Measurements from ENCODE around the gene GGT5. TPM values are rescaled to one million over a fixed set of nuclear protein-coding genes. Genes with fewer than 3 reads are reported as not detected.
A peak's percentile ranks its signal among the peaks of the same experiment; 100 is the strongest.
"Not testable (repeated sequence)": the region's sequence is repeated elsewhere in the genome, so short reads cannot be mapped to it uniquely, and the experiment has no call there.

GGT5 gene
- total RNA-seq, 1 experiment from 2014 or later = 0.28 TPM

DNA sequence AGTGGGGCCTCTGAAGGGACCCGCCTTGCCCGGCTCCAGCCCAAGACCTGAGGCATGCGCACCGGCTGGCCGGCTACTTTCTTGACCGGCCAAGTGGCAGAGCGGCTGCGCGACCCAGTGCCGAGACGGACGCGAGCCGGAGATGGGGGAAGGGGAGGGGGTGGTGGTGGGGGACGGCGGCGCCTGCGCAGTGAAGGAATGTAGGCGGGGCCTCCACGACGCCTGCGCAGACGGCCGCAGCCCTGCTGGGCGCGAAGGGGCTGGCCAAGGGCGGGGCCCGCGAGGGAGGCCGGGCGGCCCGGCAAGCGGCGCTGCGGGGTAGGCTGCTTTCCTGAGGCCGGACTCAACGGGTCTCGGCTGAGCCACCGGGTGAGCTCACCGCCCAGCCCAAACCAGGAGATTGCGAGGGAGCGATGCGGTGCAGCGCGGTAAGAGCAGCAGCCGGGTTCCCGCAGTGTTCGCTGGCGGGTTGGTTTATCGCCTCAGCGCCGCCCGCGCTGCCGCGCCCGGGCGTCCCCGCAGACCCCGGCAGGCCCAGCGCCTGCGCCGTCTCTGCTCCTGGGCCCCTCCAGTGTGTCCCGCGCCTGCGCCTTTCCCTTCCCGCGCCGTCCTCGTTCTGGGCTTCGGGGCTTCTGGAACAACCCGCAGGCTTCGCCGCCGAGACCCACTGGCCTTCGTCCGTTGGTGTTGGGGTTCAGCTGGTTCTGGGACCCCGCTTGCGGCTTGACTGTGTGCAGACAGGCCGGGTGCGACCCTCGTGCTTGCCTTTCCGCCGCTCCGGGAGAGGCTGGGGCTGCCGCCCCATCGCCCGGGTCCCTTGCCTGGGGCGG, 25.9 kb upstream of the GGT5 start, which contains the start of gene SPECC1L:
Gene SPECC1L, plus strand, starts transcription at position 276 of the 830 bp plus-strand sequence. CDS start 31,401 bp downstream, outside the sequence.
- Mint-ChIP-seq H3K36me3 (ENCODE audit: insufficient read depth, unreplicated experiment) (peaks cover 25% of the 10 kb centered on the region), H3K27me3 (ENCODE audit: unreplicated experiment) (no peaks in the 10 kb centered on the region), H3K4me3 (ENCODE audit: low read depth, unreplicated experiment) (peak within 1 kb of the TSS; percentile 93), H3K27ac (ENCODE audit: unreplicated experiment) (peak within 1 kb of the TSS; percentile 58), H3K9me3 (ENCODE audit: low read depth, unreplicated experiment) (no peaks in the 10 kb centered on the region), H3K4me1 (ENCODE audit: low read depth, unreplicated experiment) (peaks cover 14% of the 10 kb centered on the region)
- intact Hi-C loops (cut with micrococcal nuclease; ENCODE audit: unreplicated experiment) = no loop called here
- CTCF ChIA-PET = no interaction called here
- DNase-seq = peak; percentile 96
- TF ChIP-seq, protein P1, sequence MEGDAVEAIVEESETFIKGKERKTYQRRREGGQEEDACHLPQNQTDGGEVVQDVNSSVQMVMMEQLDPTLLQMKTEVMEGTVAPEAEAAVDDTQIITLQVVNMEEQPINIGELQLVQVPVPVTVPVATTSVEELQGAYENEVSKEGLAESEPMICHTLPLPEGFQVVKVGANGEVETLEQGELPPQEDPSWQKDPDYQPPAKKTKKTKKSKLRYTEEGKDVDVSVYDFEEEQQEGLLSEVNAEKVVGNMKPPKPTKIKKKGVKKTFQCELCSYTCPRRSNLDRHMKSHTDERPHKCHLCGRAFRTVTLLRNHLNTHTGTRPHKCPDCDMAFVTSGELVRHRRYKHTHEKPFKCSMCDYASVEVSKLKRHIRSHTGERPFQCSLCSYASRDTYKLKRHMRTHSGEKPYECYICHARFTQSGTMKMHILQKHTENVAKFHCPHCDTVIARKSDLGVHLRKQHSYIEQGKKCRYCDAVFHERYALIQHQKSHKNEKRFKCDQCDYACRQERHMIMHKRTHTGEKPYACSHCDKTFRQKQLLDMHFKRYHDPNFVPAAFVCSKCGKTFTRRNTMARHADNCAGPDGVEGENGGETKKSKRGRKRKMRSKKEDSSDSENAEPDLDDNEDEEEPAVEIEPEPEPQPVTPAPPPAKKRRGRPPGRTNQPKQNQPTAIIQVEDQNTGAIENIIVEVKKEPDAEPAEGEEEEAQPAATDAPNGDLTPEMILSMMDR (IDR thresholded peaks at IDR 0.05; ENCODE audit: unreplicated experiment) = no peak
- no TSS peak for BruUV-seq (replicated peaks)

DNA sequence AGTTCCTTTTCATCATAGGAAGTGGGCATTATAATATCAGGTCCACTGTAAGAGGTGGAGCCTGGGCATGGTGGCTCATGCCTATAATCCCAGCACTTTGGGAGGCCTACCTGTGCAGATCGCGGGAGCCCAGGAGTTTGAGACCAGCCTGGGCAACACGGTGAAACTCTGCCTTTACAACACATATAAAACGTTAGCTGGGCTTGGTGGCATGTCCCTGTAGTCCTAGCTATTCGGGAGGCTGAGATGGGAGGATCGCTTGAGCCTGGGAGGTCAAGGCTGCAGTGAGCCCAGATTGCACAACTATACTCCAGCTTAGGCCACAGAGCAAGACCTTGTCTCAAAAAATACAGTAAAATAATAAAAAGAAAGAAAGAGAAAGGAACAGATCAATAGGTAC, 21.6 kb upstream of the GGT5 start:
- H3K4me3 Mint-ChIP-seq (ENCODE audit: low read depth, unreplicated experiment); H3K27ac Mint-ChIP-seq (ENCODE audit: unreplicated experiment); H3K4me1 Mint-ChIP-seq (ENCODE audit: low read depth, unreplicated experiment); H3K27me3 Mint-ChIP-seq (ENCODE audit: unreplicated experiment); BruUV-seq (replicated peaks); CTCF ChIA-PET; H3K9me3 Mint-ChIP-seq (ENCODE audit: low read depth, unreplicated experiment); DNase-seq; intact Hi-C loops (cut with micrococcal nuclease; ENCODE audit: unreplicated experiment): not testable (repeated sequence)
- peaks cover 14% of the 10 kb centered on the region for H3K36me3 Mint-ChIP-seq (ENCODE audit: insufficient read depth, unreplicated experiment)

GRCh38 chr22:24265734-24266133, 20.9 kb upstream of the GGT5 start:
- Mint-ChIP-seq H3K27me3 (ENCODE audit: unreplicated experiment) (no peaks in the 10 kb centered on the region), H3K4me1 (ENCODE audit: low read depth, unreplicated experiment) (no peaks in the 10 kb centered on the region), H3K4me3 (ENCODE audit: low read depth, unreplicated experiment) (no peak overlapping the region), H3K27ac (ENCODE audit: unreplicated experiment) (no peak overlapping the region), H3K36me3 (ENCODE audit: insufficient read depth, unreplicated experiment) (peaks cover 6% of the 10 kb centered on the region), H3K9me3 (ENCODE audit: low read depth, unreplicated experiment) (no peaks in the 10 kb centered on the region)
- no peak for DNase-seq
- TF ChIP-seq, protein P1 (IDR thresholded peaks at IDR 0.05; ENCODE audit: unreplicated experiment) = no peak
- CTCF ChIA-PET = no interaction called here
- intact Hi-C loops (cut with micrococcal nuclease; ENCODE audit: unreplicated experiment) = no loop called here
- BruUV-seq (replicated peaks) = no TSS peak

GRCh38 chr22:24264329-24264896, 19.5 kb upstream of the GGT5 start:
- H3K27ac Mint-ChIP-seq (ENCODE audit: unreplicated experiment); H3K4me1 Mint-ChIP-seq (ENCODE audit: low read depth, unreplicated experiment); CTCF ChIA-PET; DNase-seq; H3K36me3 Mint-ChIP-seq (ENCODE audit: insufficient read depth, unreplicated experiment); H3K9me3 Mint-ChIP-seq (ENCODE audit: low read depth, unreplicated experiment); H3K27me3 Mint-ChIP-seq (ENCODE audit: unreplicated experiment); intact Hi-C loops (cut with micrococcal nuclease; ENCODE audit: unreplicated experiment); H3K4me3 Mint-ChIP-seq (ENCODE audit: low read depth, unreplicated experiment); BruUV-seq (replicated peaks): not testable (repeated sequence)

GRCh38 chr22:24263479-24263878, 18.6 kb upstream of the GGT5 start:
- H3K9me3 Mint-ChIP-seq (ENCODE audit: low read depth, unreplicated experiment); CTCF ChIA-PET: not testable (repeated sequence)

DNA sequence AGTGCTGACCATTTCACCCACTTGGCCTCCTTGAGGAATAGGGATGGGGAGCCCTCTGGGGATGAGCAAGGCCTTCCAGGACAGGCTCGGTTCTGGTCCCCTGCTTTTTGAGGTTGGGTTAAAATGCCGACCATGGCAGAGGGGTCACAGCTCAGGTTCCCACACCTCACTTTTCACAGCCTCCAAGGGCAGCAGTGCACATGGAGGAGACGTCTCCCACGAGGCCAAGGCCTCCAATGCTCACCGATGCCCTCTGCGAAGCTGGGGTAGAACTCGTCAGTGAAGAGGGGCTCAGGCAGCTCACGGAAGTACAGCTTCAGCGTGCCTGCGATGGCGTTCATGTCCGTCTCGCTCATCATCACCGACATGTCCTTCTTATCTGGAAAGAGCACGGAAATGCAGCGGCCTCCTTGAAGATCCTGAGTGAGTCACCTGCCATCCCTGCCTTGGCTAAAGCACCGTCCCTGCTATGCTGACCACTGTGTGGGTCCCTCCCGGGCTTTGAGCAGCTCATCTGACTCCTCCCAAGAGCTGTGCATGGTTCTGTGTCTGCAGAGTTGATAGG, 17.4 kb upstream of the GGT5 start:
- CTCF ChIA-PET; H3K4me3 Mint-ChIP-seq (ENCODE audit: low read depth, unreplicated experiment); H3K27ac Mint-ChIP-seq (ENCODE audit: unreplicated experiment); H3K4me1 Mint-ChIP-seq (ENCODE audit: low read depth, unreplicated experiment); H3K9me3 Mint-ChIP-seq (ENCODE audit: low read depth, unreplicated experiment); intact Hi-C loops (cut with micrococcal nuclease; ENCODE audit: unreplicated experiment); BruUV-seq (replicated peaks); H3K27me3 Mint-ChIP-seq (ENCODE audit: unreplicated experiment); DNase-seq; H3K36me3 Mint-ChIP-seq (ENCODE audit: insufficient read depth, unreplicated experiment): not testable (repeated sequence)

More at GRCh38 chr22:24263479-24263878, 18.6 kb upstream of the GGT5 start:
- DNase-seq; H3K4me3 Mint-ChIP-seq (ENCODE audit: low read depth, unreplicated experiment); BruUV-seq (replicated peaks); H3K27ac Mint-ChIP-seq (ENCODE audit: unreplicated experiment); H3K27me3 Mint-ChIP-seq (ENCODE audit: unreplicated experiment); H3K4me1 Mint-ChIP-seq (ENCODE audit: low read depth, unreplicated experiment); H3K36me3 Mint-ChIP-seq (ENCODE audit: insufficient read depth, unreplicated experiment); intact Hi-C loops (cut with micrococcal nuclease; ENCODE audit: unreplicated experiment): not testable (repeated sequence)
